ENCODE data around the gene CMSS1. TPM values are rescaled to one million over a fixed set of nuclear protein-coding genes. Genes with fewer than 3 reads are reported as not detected.

The CMSS1 gene
- total RNA-seq, 4 donors from 2014 or later = 2.4 to 29.9 (median 5.2) TPM

GRCh38 chr3:99870712-99871111, 53.0 kb downstream of the CMSS1 start:
- TF ChIP-seq EP300 (IDR thresholded peaks at IDR 0.05; ENCODE audit: low read depth) (no peak), POLR2A (IDR thresholded peaks at IDR 0.05) (no peak), POLR2AphosphoS5 (IDR thresholded peaks at IDR 0.05) (no peak), CTCF (IDR thresholded peaks at IDR 0.05) (no peak)
- WGBS, 2 donors (ENCODE audit: low coverage in 1 of 2) = 77% methylated on average over 2 of the region's 2 CpGs; no CpG with 5 or more reads in 1 of the 2 donors
- H3K36me3 ChIP-seq = no peaks in the 10 kb centered on the region
- no peaks in the 10 kb centered on the region for H3K27me3 ChIP-seq
- DNase-seq = no peak
- in situ Hi-C loops (cut with MboI; ENCODE audit: low pct_ligation_motif_present in 1 of 4, low pct_unique_long_range_greater_than_20kb in 1 of 4, low sequenced_read_pairs in 3 of 4) = loop anchor here in 1 of 4 donors (25.0 kb wide), 1 partner anchor 192 kb away; no protein-coding TSS in a partner anchor
- H3K4me3 ChIP-seq = peak overlapping the region in 1 of 4 donors; percentile 30
- peak overlapping the region; percentile 84 to 90 (median 88) for H3K27ac ChIP-seq
- no peaks in the 10 kb centered on the region for H3K9me3 ChIP-seq
- intact Hi-C loops (cut with DNase I; ENCODE audit: low total_unique reads) = no loop called here
- peaks cover 18 to 88% (median 54%) of the 10 kb centered on the region in 4 donors for H3K4me1 ChIP-seq

GRCh38 chr3:99871231-99872045, 53.8 kb downstream of the CMSS1 start:
- DNase-seq = no peak
- Histone ChIP-seq H3K4me1 (peaks cover 18 to 81% (median 52%) of the 10 kb centered on the region in 4 donors), H3K36me3 (no peaks in the 10 kb centered on the region), H3K27ac (peak overlapping the region; percentile 84 to 90 (median 88)), H3K9me3 (no peaks in the 10 kb centered on the region), H3K4me3 (peak overlapping the region in 2 of 4 donors; percentile 30 to 65), H3K27me3 (no peaks in the 10 kb centered on the region)
- TF ChIP-seq EP300 (IDR thresholded peaks at IDR 0.05; ENCODE audit: low read depth) (no peak), POLR2AphosphoS5 (IDR thresholded peaks at IDR 0.05) (no peak), POLR2A (IDR thresholded peaks at IDR 0.05) (no peak), CTCF (IDR thresholded peaks at IDR 0.05) (no peak)
- intact Hi-C loops (cut with DNase I; ENCODE audit: low total_unique reads) (no loop called here), in situ Hi-C loops (cut with MboI; ENCODE audit: low pct_ligation_motif_present in 1 of 4, low pct_unique_long_range_greater_than_20kb in 1 of 4, low sequenced_read_pairs in 3 of 4) (loop anchor here in 1 of 4 donors (25.0 kb wide), 1 partner anchor 191 kb away; no protein-coding TSS in a partner anchor)
- 36 to 58% methylated on average over 2 to 4 of the region's 4 CpGs for WGBS, 2 donors (ENCODE audit: low coverage in 1 of 2)

- H3K4me3 ChIP-seq = peak overlapping the region in 2 of 4 donors; percentile 63 to 65
- H3K36me3 ChIP-seq = no peaks in the 10 kb centered on the region
- TF ChIP-seq CTCF (IDR thresholded peaks at IDR 0.05) (no peak), POLR2A (IDR thresholded peaks at IDR 0.05) (no peak), POLR2AphosphoS5 (IDR thresholded peaks at IDR 0.05) (no peak), EP300 (IDR thresholded peaks at IDR 0.05; ENCODE audit: low read depth) (no peak)
- peaks cover 14 to 66% (median 44%) of the 10 kb centered on the region in 4 donors for H3K4me1 ChIP-seq
- H3K27me3 ChIP-seq = no peaks in the 10 kb centered on the region
- H3K9me3 ChIP-seq = no peaks in the 10 kb centered on the region
- intact Hi-C loops (cut with DNase I; ENCODE audit: low total_unique reads) (no loop called here), in situ Hi-C loops (cut with MboI; ENCODE audit: low pct_ligation_motif_present in 1 of 4, low pct_unique_long_range_greater_than_20kb in 1 of 4, low sequenced_read_pairs in 3 of 4) (loop anchor here in 1 of 4 donors (25.0 kb wide), 1 partner anchor 189 kb away; no protein-coding TSS in a partner anchor)
- no peak for DNase-seq
- peak overlapping the region; percentile 84 to 90 (median 88) for H3K27ac ChIP-seq
These were observed 55.2 kb downstream of the CMSS1 start for GRCh38 chr3:99872923-99873254.

- WGBS, 2 donors (ENCODE audit: low coverage in 1 of 2) = 21 to 48% methylated on average over 2 of the region's 2 CpGs
- Histone ChIP-seq H3K36me3 (no peaks in the 10 kb centered on the region), H3K27ac (peak overlapping the region; percentile 84 to 90 (median 88)), H3K4me1 (peaks cover 14 to 60% (median 42%) of the 10 kb centered on the region in 4 donors), H3K27me3 (no peaks in the 10 kb centered on the region), H3K4me3 (peak overlapping the region in 3 of 4 donors; percentile 58 to 65 (median 63)), H3K9me3 (no peaks in the 10 kb centered on the region)
- DNase-seq = no peak
- no peak for TF ChIP-seq POLR2A (IDR thresholded peaks at IDR 0.05)
- in situ Hi-C loops (cut with MboI; ENCODE audit: low pct_ligation_motif_present in 1 of 4, low pct_unique_long_range_greater_than_20kb in 1 of 4, low sequenced_read_pairs in 3 of 4) (loop anchor here in 1 of 4 donors (25.0 kb wide), 1 partner anchor 189 kb away; no protein-coding TSS in a partner anchor), intact Hi-C loops (cut with DNase I; ENCODE audit: low total_unique reads) (no loop called here)
These were observed 55.8 kb downstream of the CMSS1 start for GRCh38 chr3:99873269-99874102.
